ENCODE measurements around the gene SYTL2. TPM values are rescaled to one million over a fixed set of nuclear protein-coding genes. Genes with fewer than 3 reads are reported as not detected.

The SYTL2 gene
- polyA plus RNA-seq, 1 of the 3 experiments (the other 2 are of a cell fraction), result 36.0 TPM

GRCh38 chr11:85742348-85742747 lies 68.6 kb downstream of the SYTL2 start:
- no peak for DNase-seq
- no peak overlapping the region for H3K9ac ChIP-seq
- H3F3A ChIP-seq (replicated peaks; ENCODE audit: insufficient read depth), result no peaks in the 10 kb centered on the region
- no peak overlapping the region for H3K27ac ChIP-seq (ENCODE audit: low read depth in 2 of 2, low read length in 1 of 2)
- H4K20me1 ChIP-seq (ENCODE audit: insufficient read depth), result no peaks in the 10 kb centered on the region
- ChIA-PET POLR2A (no interaction called here), CTCF (interaction anchor here (1.8 kb wide), 1 partner anchor 47 kb away, joined by 4 read pairs; no protein-coding TSS in a partner anchor)
- no peaks in the 10 kb centered on the region for H3K9me2 ChIP-seq
- TF ChIP-seq MXI1 (IDR thresholded peaks at IDR 0.05; ENCODE audit: low read depth, low read length) (no peak), RCOR1 (IDR thresholded peaks at IDR 0.05; ENCODE audit: low read length) (no peak), TEAD4 (IDR thresholded peaks at IDR 0.05; ENCODE audit: borderline replicate concordance, insufficient read depth) (no peak), USF2 (IDR thresholded peaks at IDR 0.05; ENCODE audit: borderline replicate concordance, low read depth, low read length) (no peak), RAD21 (IDR thresholded peaks at IDR 0.05; ENCODE audit: low read length) (no peak), IRF3 (IDR thresholded peaks at IDR 0.05; ENCODE audit: low read depth, low read length) (no peak), EP300 (IDR thresholded peaks at IDR 0.05; ENCODE audit: borderline replicate concordance in 1 of 2, low read depth in 1 of 2, low read length in 1 of 2) (no peak), SIN3A (IDR thresholded peaks at IDR 0.05; ENCODE audit: borderline replicate concordance, low read depth, low read length) (no peak), EZH2phosphoT487 (IDR thresholded peaks at IDR 0.05; ENCODE audit: borderline replicate concordance, low read depth) (no peak), NFIC (IDR thresholded peaks at IDR 0.05; ENCODE audit: borderline replicate concordance) (no peak), ELF1 (IDR thresholded peaks at IDR 0.05) (no peak), FOSL2 (IDR thresholded peaks at IDR 0.05; ENCODE audit: borderline replicate concordance, low read depth) (no peak), GATA2 (CRISPR knock-in tag; IDR thresholded peaks at IDR 0.05) (no peak), RFX5 (IDR thresholded peaks at IDR 0.05; ENCODE audit: low read length) (no peak), TCF12 (IDR thresholded peaks at IDR 0.05) (no peak), MEF2A (IDR thresholded peaks at IDR 0.05; ENCODE audit: borderline replicate concordance, low read depth) (no peak), JUND (IDR thresholded peaks at IDR 0.05) (no peak), CHD2 (IDR thresholded peaks at IDR 0.05; ENCODE audit: low read length, partially characterized antibody) (no peak)
- TF ChIP-seq, protein P1, sequence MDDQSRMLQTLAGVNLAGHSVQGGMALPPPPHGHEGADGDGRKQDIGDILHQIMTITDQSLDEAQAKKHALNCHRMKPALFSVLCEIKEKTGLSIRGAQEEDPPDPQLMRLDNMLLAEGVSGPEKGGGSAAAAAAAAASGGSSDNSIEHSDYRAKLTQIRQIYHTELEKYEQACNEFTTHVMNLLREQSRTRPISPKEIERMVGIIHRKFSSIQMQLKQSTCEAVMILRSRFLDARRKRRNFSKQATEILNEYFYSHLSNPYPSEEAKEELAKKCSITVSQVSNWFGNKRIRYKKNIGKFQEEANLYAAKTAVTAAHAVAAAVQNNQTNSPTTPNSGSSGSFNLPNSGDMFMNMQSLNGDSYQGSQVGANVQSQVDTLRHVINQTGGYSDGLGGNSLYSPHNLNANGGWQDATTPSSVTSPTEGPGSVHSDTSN (IDR thresholded peaks at IDR 0.05), result no peak
- H3K4me1 ChIP-seq (ENCODE audit: control insufficient read depth in 1 of 2, insufficient read depth in 2 of 2, low read depth in 1 of 2, low read length in 1 of 2), result no peaks in the 10 kb centered on the region
- H3K79me2 ChIP-seq (ENCODE audit: insufficient read depth), result no peaks in the 10 kb centered on the region
- no peak overlapping the region for H3K4me2 ChIP-seq
- H3K27me3 ChIP-seq (ENCODE audit: insufficient read depth), result no peaks in the 10 kb centered on the region
- H3K36me3 ChIP-seq (replicated peaks in 1 of 2; ENCODE audit: control insufficient read depth in 1 of 2, insufficient read depth in 2 of 2, low read length in 1 of 2), result no peaks in the 10 kb centered on the region
- no peak overlapping the region for H3K4me3 ChIP-seq (ENCODE audit: low read depth in 2 of 2, low read length in 1 of 2)
- no peaks in the 10 kb centered on the region for H3K9me3 ChIP-seq
- H2AFZ ChIP-seq (ENCODE audit: low read depth), result no peak overlapping the region
- 88% methylated on average over 4 of the region's 4 CpGs for WGBS (ENCODE audit: low lambda C conversion rate)

Data from SK-N-SH (cell line).